Measurements from ENCODE around the gene TBX5.

TBX5 gene

DNA sequence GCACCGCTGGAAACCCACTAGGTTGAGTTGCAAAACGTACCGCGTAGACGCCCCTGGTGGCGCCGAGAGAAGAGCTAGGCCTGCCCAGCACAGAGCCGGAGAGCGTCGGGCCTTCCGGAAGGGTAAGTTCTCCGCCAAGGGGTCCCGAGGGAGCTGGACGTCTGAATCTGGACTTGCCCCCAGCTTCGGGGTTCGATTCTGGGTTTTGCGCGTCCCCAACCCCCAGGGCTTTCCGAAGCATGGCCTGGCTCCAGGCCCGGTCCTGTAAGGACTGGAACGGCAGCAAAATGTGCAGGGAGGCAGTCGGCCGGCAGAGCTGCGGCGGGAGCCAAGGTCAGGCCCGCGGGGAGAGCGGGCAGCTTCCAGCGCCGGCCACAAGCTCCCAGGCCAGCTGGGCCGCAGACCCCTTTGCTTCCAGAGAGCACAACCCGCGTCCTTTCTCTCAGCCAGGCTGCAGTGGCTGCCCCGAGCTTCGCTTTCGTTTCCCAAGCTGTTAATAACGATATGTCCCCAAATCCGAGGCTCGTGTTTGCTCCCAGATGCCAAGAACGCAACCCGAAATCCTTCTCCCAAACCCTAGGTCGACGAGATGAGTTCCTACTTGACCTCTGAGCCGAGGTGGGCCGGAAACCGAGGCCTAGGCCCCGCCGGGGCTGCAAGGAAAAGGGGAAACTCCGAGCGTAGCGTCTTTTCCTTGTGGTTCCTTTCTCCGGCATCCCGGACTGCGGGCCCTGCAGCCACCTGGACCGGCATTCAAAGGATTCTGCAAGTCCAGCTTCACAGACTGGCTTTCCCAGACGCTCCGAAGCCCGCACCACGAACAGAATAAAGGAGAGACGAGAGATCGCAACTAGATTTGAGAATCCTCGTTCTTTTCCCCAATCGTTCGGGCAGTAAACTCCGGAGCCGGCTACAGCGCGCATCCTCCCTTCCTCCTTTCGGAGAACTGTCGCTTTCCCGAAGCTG, 3.2 kb upstream of the TBX5 start:
- H3K27me3 ChIP-seq (ENCODE audit: control insufficient read depth, insufficient read depth, low read length), result peaks cover 100% of the 10 kb centered on the region
- H3K9ac ChIP-seq (ENCODE audit: low read depth, low read length), result peak overlapping the region; percentile 8
- H3K4me1 ChIP-seq (ENCODE audit: control insufficient read depth, insufficient read depth, low read length), result peaks cover 5% of the 10 kb centered on the region
- H3K36me3 ChIP-seq (ENCODE audit: control insufficient read depth, insufficient read depth, low read length), result no peaks in the 10 kb centered on the region
- peak overlapping the region; percentile 16 for H3K4me3 ChIP-seq (ENCODE audit: low read depth, low read length)
- H3K9me3 ChIP-seq (ENCODE audit: control insufficient read depth, insufficient read depth, low read length), result no peaks in the 10 kb centered on the region

DNA sequence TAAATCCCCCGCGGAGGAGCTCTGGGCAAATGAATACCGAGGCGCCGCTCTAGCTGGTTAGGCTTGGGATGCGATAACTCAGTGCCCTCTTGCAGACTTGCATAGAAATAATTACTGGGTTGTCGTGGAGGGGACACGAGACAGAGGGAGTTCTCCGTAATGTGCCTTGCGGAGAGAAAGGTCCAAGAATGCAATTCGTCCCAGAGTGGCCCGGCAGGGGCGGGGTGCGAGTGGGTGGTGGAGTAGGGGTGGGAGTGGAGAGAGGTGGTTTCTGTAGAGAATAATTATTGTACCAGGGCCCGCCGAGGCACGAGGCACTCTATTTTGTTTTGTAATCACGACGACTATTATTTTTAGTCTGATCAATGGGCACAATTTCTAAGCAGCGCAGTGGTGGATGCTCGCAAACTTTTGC, 2.5 kb upstream of the TBX5 start:
- Histone ChIP-seq H3K4me1 (ENCODE audit: control insufficient read depth, insufficient read depth, low read length) (peaks cover 5% of the 10 kb centered on the region), H3K9me3 (ENCODE audit: control insufficient read depth, insufficient read depth, low read length) (no peaks in the 10 kb centered on the region), H3K4me3 (ENCODE audit: low read depth, low read length) (peak overlapping the region; percentile 16), H3K27me3 (ENCODE audit: control insufficient read depth, insufficient read depth, low read length) (peaks cover 100% of the 10 kb centered on the region), H3K36me3 (ENCODE audit: control insufficient read depth, insufficient read depth, low read length) (no peaks in the 10 kb centered on the region), H3K9ac (ENCODE audit: low read depth, low read length) (no peak overlapping the region)

DNA sequence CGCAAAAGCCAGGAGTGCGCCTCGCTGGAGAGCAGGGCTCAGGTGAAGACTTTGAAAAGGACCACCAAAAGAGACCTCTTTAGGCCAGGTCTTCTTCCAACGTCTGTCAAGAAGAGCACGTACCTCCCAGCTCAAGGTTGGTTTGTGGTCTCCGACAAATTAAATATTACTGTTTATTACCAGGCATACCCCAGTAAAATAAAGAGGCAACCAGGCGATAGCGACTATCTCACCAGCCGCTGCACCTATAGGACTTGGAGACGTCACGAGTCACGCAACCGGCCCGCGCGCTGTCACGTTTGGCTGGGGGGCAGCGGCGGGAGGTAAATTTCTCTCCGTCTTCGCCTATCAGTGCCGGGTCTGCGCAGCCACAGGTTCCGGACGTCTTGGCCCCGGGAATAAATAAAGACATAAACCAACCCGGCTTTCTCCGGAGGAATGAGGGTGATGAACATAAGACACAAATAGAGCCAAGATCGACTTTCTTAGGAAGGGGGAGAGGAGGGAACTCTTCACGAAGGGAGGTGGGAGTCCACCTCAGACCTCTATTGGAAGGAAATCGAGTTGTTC, 2.0 kb upstream of the TBX5 start:
- peak overlapping the region; percentile 5 for H3K4me3 ChIP-seq (ENCODE audit: low read depth, low read length)
- H3K4me1 ChIP-seq (ENCODE audit: control insufficient read depth, insufficient read depth, low read length), result peaks cover 5% of the 10 kb centered on the region
- H3K9ac ChIP-seq (ENCODE audit: low read depth, low read length), result no peak overlapping the region
- H3K27me3 ChIP-seq (ENCODE audit: control insufficient read depth, insufficient read depth, low read length), result peaks cover 100% of the 10 kb centered on the region
- H3K36me3 ChIP-seq (ENCODE audit: control insufficient read depth, insufficient read depth, low read length), result no peaks in the 10 kb centered on the region
- no peaks in the 10 kb centered on the region for H3K9me3 ChIP-seq (ENCODE audit: control insufficient read depth, insufficient read depth, low read length)

- Histone ChIP-seq H3K9ac (ENCODE audit: low read depth, low read length) (no peak overlapping the region), H3K4me1 (ENCODE audit: control insufficient read depth, insufficient read depth, low read length) (peaks cover 5% of the 10 kb centered on the region), H3K36me3 (ENCODE audit: control insufficient read depth, insufficient read depth, low read length) (no peaks in the 10 kb centered on the region), H3K4me3 (ENCODE audit: low read depth, low read length) (peak overlapping the region; percentile 5), H3K27me3 (ENCODE audit: control insufficient read depth, insufficient read depth, low read length) (peaks cover 100% of the 10 kb centered on the region), H3K9me3 (ENCODE audit: control insufficient read depth, insufficient read depth, low read length) (no peaks in the 10 kb centered on the region)
Observed at GRCh38 chr12:114406984-114407841, 1.3 kb upstream of the TBX5 start.

GRCh38 chr12:114406316-114406983, 506 bp upstream of the TBX5 start:
- Histone ChIP-seq H3K4me3 (ENCODE audit: low read depth, low read length) (no peak overlapping the region), H3K27me3 (ENCODE audit: control insufficient read depth, insufficient read depth, low read length) (peaks cover 100% of the 10 kb centered on the region), H3K9ac (ENCODE audit: low read depth, low read length) (no peak overlapping the region), H3K36me3 (ENCODE audit: control insufficient read depth, insufficient read depth, low read length) (no peaks in the 10 kb centered on the region), H3K9me3 (ENCODE audit: control insufficient read depth, insufficient read depth, low read length) (no peaks in the 10 kb centered on the region), H3K4me1 (ENCODE audit: control insufficient read depth, insufficient read depth, low read length) (peaks cover 5% of the 10 kb centered on the region)

DNA sequence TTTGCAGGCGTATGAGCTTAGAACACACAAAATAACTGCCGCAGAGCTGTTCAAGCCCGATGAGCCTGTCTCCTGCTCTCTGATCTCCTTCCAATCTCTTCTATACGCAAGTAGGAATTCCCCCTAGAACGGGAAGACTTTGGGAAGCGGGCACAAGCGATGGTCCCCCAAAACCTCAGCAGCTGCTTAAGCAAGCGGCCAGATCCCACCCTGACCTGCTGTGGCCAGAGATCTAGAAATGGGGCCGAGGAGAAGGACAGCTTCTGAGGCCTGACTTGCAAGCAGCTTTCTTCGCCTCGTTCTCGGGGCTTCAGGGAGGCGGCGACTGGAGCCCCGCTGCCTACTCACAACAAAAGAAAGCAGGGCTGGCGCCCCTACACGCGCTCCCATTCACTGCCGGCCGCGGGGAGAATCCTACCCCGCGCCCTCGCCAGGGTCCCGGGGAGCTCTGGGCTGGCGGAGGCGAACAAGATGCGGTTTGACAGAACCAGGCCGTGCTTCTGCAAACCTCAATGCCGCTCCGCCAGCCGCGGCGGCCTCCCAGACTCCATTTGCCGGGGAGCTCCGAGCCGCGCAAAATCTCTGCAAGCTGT, 922 bp downstream of the TBX5 start:
- Histone ChIP-seq H3K4me1 (ENCODE audit: control insufficient read depth, insufficient read depth, low read length) (peaks cover 2% of the 10 kb centered on the region), H3K9me3 (ENCODE audit: control insufficient read depth, insufficient read depth, low read length) (no peaks in the 10 kb centered on the region), H3K36me3 (ENCODE audit: control insufficient read depth, insufficient read depth, low read length) (no peaks in the 10 kb centered on the region), H3K4me3 (ENCODE audit: low read depth, low read length) (peak overlapping the region; percentile 30), H3K9ac (ENCODE audit: low read depth, low read length) (no peak overlapping the region), H3K27me3 (ENCODE audit: control insufficient read depth, insufficient read depth, low read length) (peaks cover 100% of the 10 kb centered on the region)

DNA sequence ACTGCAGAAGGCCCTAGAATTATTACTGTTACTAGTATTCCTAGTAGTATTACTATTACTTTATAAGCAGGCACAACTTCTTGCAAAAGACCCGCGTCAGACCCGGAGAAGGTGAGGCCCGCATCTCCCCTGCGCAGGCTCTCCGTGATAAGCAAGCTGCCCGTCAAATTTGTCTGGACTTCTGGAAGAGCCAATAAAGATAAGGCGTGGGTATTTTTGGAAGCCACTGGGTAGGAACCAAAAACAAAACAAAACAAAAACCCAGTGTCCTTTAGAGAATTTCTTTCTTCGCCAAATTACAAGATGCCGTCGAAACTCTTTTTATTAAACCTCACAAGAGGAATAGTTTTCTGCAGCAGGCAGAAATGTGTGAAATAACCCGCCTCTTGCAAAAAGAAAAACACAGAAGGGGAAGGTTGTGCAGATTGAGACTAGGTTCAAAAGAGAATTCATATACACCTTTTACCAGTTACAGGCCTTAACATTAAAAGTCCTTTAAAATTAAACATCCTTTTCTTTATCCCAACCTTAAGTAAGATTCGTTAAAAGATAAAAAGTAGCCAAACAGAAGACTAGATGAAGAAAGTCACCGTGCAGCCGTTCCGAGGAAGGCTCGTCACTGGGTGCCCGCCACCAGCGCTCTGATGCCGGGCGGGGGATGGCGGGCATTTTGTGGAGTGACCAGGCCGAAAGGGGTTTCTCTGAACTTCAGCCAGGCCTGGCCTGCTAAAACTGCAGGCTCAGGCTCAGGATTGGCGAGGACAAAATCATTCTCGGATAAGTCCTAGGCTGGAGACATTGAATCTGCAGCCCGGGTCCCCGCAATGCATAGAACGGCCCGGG, 1.6 kb downstream of the TBX5 start:
- peaks cover 2% of the 10 kb centered on the region for H3K4me1 ChIP-seq (ENCODE audit: control insufficient read depth, insufficient read depth, low read length)
- peak overlapping the region; percentile 22 for H3K4me3 ChIP-seq (ENCODE audit: low read depth, low read length)
- H3K36me3 ChIP-seq (ENCODE audit: control insufficient read depth, insufficient read depth, low read length), result no peaks in the 10 kb centered on the region
- no peaks in the 10 kb centered on the region for H3K9me3 ChIP-seq (ENCODE audit: control insufficient read depth, insufficient read depth, low read length)
- H3K27me3 ChIP-seq (ENCODE audit: control insufficient read depth, insufficient read depth, low read length), result peaks cover 100% of the 10 kb centered on the region
- H3K9ac ChIP-seq (ENCODE audit: low read depth, low read length), result no peak overlapping the region

DNA sequence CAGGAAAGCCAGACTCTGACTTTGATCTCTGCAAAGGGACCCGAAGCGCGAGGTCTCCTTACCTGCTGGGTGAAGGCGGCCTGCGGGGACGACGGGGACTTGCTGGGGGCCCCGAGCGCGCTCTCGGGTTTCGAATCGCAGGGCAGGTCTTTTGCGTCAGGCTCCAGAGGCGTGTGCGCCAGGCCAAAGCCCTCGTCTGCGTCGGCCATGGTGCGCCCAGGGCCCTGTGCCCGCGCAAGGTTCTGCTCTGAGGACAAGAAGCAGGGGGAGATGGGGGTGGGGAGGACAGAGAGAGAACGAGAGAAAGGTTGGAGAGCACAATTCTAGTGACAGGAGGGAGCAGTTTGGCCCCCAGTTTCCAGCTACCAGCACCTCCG, 2.3 kb downstream of the TBX5 start:
- peak overlapping the region; percentile 22 for H3K4me3 ChIP-seq (ENCODE audit: low read depth, low read length)
- H3K36me3 ChIP-seq (ENCODE audit: control insufficient read depth, insufficient read depth, low read length), result no peaks in the 10 kb centered on the region
- H3K27me3 ChIP-seq (ENCODE audit: control insufficient read depth, insufficient read depth, low read length), result peaks cover 100% of the 10 kb centered on the region
- no peaks in the 10 kb centered on the region for H3K9me3 ChIP-seq (ENCODE audit: control insufficient read depth, insufficient read depth, low read length)
- no peak overlapping the region for H3K9ac ChIP-seq (ENCODE audit: low read depth, low read length)
- H3K4me1 ChIP-seq (ENCODE audit: control insufficient read depth, insufficient read depth, low read length), result peaks cover 2% of the 10 kb centered on the region

GRCh38 chr12:114403011-114403689, 2.8 kb downstream of the TBX5 start:
- Histone ChIP-seq H3K9ac (ENCODE audit: low read depth, low read length) (no peak overlapping the region), H3K9me3 (ENCODE audit: control insufficient read depth, insufficient read depth, low read length) (no peaks in the 10 kb centered on the region), H3K4me3 (ENCODE audit: low read depth, low read length) (peak overlapping the region; percentile 4), H3K36me3 (ENCODE audit: control insufficient read depth, insufficient read depth, low read length) (no peaks in the 10 kb centered on the region), H3K27me3 (ENCODE audit: control insufficient read depth, insufficient read depth, low read length) (peaks cover 100% of the 10 kb centered on the region), H3K4me1 (ENCODE audit: control insufficient read depth, insufficient read depth, low read length) (peaks cover 2% of the 10 kb centered on the region)

DNA sequence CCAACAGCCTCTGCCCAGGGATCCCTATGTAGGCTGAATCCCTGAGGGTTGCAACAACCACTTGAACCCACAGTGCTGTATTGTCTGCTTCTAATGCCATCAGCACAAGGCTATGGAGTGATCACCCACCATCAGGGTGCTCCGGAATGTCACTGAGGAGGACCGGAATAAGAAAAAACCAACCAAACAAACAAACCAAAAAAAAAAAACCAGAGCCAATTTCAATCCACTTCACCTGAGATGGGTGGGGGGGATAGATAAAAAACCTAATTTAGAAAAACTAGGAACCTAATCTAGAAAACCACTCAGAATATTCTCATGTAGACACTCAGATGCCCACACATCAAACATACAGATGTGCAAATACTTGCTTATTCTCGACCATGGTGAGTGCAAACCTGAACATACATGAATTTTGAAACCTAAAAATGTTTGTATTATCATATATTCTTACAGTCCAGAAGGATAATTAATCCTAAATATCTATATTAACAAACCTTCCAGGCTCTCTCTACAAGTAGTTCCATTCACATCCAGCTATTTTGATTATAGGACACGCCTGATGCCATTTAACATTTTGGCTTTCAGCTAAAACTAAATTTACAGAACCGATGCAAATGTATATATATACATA, 3.7 kb downstream of the TBX5 start:
- no peak overlapping the region for H3K4me3 ChIP-seq (ENCODE audit: low read depth, low read length)
- no peaks in the 10 kb centered on the region for H3K36me3 ChIP-seq (ENCODE audit: control insufficient read depth, insufficient read depth, low read length)
- H3K9me3 ChIP-seq (ENCODE audit: control insufficient read depth, insufficient read depth, low read length), result no peaks in the 10 kb centered on the region
- H3K4me1 ChIP-seq (ENCODE audit: control insufficient read depth, insufficient read depth, low read length), result peaks cover 2% of the 10 kb centered on the region
- no peak overlapping the region for H3K9ac ChIP-seq (ENCODE audit: low read depth, low read length)
- H3K27me3 ChIP-seq (ENCODE audit: control insufficient read depth, insufficient read depth, low read length), result peaks cover 100% of the 10 kb centered on the region
